ENCODE results near the gene TAPBP. TPM values are rescaled to one million over a fixed set of nuclear protein-coding genes. Genes with fewer than 3 reads are reported as not detected.

Gene TAPBP
- total RNA-seq, 1 experiment from 2014 or later = 28.2 TPM

DNA sequence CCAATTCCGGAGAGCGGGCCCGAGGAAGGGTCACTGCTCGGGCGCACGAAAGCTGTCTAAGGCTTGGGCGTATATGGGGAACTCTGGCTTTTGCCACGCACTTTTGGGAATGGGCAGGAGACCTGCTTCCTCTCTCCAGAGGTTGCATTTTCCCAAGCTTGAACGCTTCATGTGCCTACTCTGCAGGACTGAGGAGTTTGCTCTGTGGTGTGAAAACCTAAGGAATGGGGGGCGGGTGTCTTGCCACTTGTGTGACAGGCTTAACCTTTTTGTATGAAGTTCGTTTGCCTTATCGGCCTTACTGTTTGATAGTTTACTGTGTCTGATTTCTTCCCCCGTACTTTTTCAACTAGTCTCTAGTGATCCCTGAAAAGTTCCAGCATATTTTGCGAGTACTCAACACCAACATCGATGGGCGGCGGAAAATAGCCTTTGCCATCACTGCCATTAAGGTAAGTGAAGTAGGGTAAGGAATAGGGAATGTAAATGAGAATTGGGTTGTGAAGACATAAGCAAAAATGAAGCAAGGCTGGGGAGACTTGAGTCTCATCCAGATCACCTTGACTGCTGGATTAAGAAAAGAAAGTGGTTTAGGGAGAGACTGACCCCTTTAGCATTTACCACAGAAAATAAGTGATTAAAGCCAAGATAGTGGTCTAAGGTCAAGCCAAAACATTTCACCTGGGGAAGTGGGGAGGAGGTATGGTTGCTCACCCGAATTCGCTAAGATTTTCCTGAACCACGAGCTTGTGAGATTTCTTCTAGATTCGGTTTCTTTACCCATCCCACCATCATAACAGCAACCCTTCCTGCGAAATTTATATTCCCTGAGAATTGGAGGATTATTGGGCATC is 41.4 kb downstream of the TAPBP start:
- Histone ChIP-seq H3K14ac (ENCODE audit: insufficient read depth, low read length) (peak overlapping the region; percentile 79; the same call in 1 of the 2 replicates), H3K79me1 (ENCODE audit: insufficient read depth, low read depth, low read length, poor library complexity, severe bottlenecking) (no peaks in the 10 kb centered on the region), H3K56ac (ENCODE audit: insufficient read length, low read depth, low read length) (no peak overlapping the region), H3K9ac (ENCODE audit: extremely low read depth, insufficient read length, low read length) (peak overlapping the region; percentile 99), H2BK12ac (ENCODE audit: insufficient read length, low read depth, low read length) (peak overlapping the region; percentile 66), H2BK120ac (ENCODE audit: low read depth, low read length, poor library complexity, severe bottlenecking) (peak overlapping the region; percentile 0), H3K23me2 (ENCODE audit: insufficient read length, low read depth, low read length, poor library complexity, severe bottlenecking) (peaks cover 6% of the 10 kb centered on the region), H4K20me1 (ENCODE audit: control insufficient read depth, insufficient read depth, insufficient read length) (no peaks in the 10 kb centered on the region), H2AFZ (ENCODE audit: low read length) (no peak overlapping the region), H3K4me2 (ENCODE audit: insufficient read depth, insufficient read length, low read length) (peak overlapping the region; percentile 86), H2BK20ac (ENCODE audit: low read depth, low read length, poor library complexity, severe bottlenecking) (no peak overlapping the region), H2AK5ac (ENCODE audit: insufficient read length, low read length) (no peak overlapping the region), H2BK15ac (ENCODE audit: low read depth, low read length) (no peak overlapping the region), H3K27me3 (ENCODE audit: insufficient read depth, low read length) (no peaks in the 10 kb centered on the region), H3K9me3 (ENCODE audit: control insufficient read depth, low read depth, low read length) (no peaks in the 10 kb centered on the region), H3K18ac (ENCODE audit: insufficient read length, low read depth, low read length) (peak overlapping the region; percentile 72), H4K8ac (replicated peaks; ENCODE audit: insufficient read length, low read depth, low read length) (no peak overlapping the region), H3K23ac (ENCODE audit: insufficient read length, low read depth, low read length) (no peak overlapping the region), H3K79me2 (ENCODE audit: insufficient read depth, low read length) (peaks cover 23% of the 10 kb centered on the region; the same call in 1 of the 2 replicates), H3K4ac (ENCODE audit: low read depth, low read length) (no peak overlapping the region; the same call in 1 of the 2 replicates), H4K5ac (ENCODE audit: insufficient read length, low read depth, low read length) (peak overlapping the region; percentile 23), H3T11ph (ENCODE audit: low read length) (no peak overlapping the region), H3K4me1 (ENCODE audit: insufficient read depth, low read length) (no peaks in the 10 kb centered on the region; the same call in 1 of the 2 replicates), H4K91ac (ENCODE audit: insufficient read length, low read depth, low read length) (no peak overlapping the region), H2BK5ac (ENCODE audit: insufficient read length, low read length) (no peak overlapping the region), H3K27ac (ENCODE audit: insufficient read length, low read depth, low read length) (peak overlapping the region; percentile 59)
- H3K4me1 Mint-ChIP-seq = peaks cover 32 to 47% of the 10 kb centered on the region in 2 experiments
- no peaks in the 10 kb centered on the region; a peak in 1 of 5 replicates for H3K9me3 Mint-ChIP-seq
- TF ChIP-seq, protein P1, sequence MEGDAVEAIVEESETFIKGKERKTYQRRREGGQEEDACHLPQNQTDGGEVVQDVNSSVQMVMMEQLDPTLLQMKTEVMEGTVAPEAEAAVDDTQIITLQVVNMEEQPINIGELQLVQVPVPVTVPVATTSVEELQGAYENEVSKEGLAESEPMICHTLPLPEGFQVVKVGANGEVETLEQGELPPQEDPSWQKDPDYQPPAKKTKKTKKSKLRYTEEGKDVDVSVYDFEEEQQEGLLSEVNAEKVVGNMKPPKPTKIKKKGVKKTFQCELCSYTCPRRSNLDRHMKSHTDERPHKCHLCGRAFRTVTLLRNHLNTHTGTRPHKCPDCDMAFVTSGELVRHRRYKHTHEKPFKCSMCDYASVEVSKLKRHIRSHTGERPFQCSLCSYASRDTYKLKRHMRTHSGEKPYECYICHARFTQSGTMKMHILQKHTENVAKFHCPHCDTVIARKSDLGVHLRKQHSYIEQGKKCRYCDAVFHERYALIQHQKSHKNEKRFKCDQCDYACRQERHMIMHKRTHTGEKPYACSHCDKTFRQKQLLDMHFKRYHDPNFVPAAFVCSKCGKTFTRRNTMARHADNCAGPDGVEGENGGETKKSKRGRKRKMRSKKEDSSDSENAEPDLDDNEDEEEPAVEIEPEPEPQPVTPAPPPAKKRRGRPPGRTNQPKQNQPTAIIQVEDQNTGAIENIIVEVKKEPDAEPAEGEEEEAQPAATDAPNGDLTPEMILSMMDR (conservative IDR thresholded peaks at IDR 0.05) = no peak
- H3K4me3 Mint-ChIP-seq = peak overlapping the region; percentile 89 to 94
- no CpG with 5 or more reads among the region's 22 CpGs for WGBS (ENCODE audit: extremely low coverage, insufficient read length, low lambda C conversion rate)
- H3K27ac Mint-ChIP-seq = peak overlapping the region; percentile 93 to 100 (median 100)
- H3K36me3 Mint-ChIP-seq (ENCODE audit: insufficient read depth in 1 of 3, low read depth in 3 of 3) = peaks cover 42 to 70% (median 69%) of the 10 kb centered on the region in 3 experiments
- H3K27me3 Mint-ChIP-seq (ENCODE audit: low read depth) = no peaks in the 10 kb centered on the region; the same call in 1 of the 2 replicates
- no peak for DNase-seq

Data from H9 (cell line).